Prostate gland (tissue), 2 donors: Measurements from ENCODE around the gene HNRNPUL1. TPM values are rescaled to one million over a fixed set of nuclear protein-coding genes. Genes with fewer than 3 reads are reported as not detected.

ENCODE experiments used
- DNase-seq: peaks from one replicate; pipeline ENCODE4 v3.0.0-alpha.2; 2019; ENCODE audit warnings: low spot score
- H3K27ac ChIP-seq, 2 donors: fragments of 200-600 bp; sonication (generic); 2 replicates each; pipeline ENCODE4 v1.5.1; 2017 to 2019
- H3K27me3 ChIP-seq: fragments of 200-600 bp; sonication (generic); replicated peaks from 2 replicates; pipeline ENCODE4 v1.5.1; 2019; ENCODE audit not compliant: insufficient read depth
- H3K36me3 ChIP-seq, 2 donors: fragments of 200-600 bp; sonication (generic); 1 replicate in 1 of 2; 2 replicates in 1 of 2; pipeline versions ENCODE4 v1.5.1 to v1.8.1; 2017 to 2019
- H3K4me1 ChIP-seq: fragments of 200-600 bp; sonication (generic); replicated peaks from 2 replicates; pipeline ENCODE4 v1.5.1; 2019
- H3K4me3 ChIP-seq, 2 donors: fragments of 200-600 bp; sonication (generic); 2 replicates each; pipeline ENCODE4 v1.5.1; 2017 to 2019
- H3K9me3 ChIP-seq: fragments of 200-600 bp; sonication (generic); 2 replicates; pipeline ENCODE4 v1.5.1; 2017
- POLR2A ChIP-seq: fragments of 450-650 bp; IDR thresholded peaks from one replicate; pipeline ENCODE4 v1.6.1; 2016; ENCODE audit warnings: antibody characterized with exemption, mild to moderate bottlenecking
- POLR2AphosphoS5 ChIP-seq: sonication (generic); formaldehyde crosslinking; IDR thresholded peaks from one replicate; pipeline ENCODE4 v1.6.1; 2017; ENCODE audit warnings: antibody characterized with exemption
- WGBS: methylation state at CpG from one replicate; pipeline ENCODE4 v1.1.5; 2018; 5-methylcytosine and 5-hydroxymethylcytosine counted together
- intact Hi-C: fragments of 100-400 bp; cut with DNase I; formaldehyde crosslinking; loops from one replicate; pipeline ENCODE4 v1.14.2; 2022
- total RNA-seq, 2 donors: library from RNA; depleted of rRNA; stranded (reverse); fragments of >200 nt; gene quantifications; one replicate each; pipeline ENCODE4 v1.1.0, GENCODE V29; 2016
- TF ChIP-seq, protein P1 (sequence below), 4 experiments: fragments of 200-600 bp in 2 of 4; fragments of 450-650 bp in 2 of 4; sonication (generic) in 2 of 4; IDR thresholded peaks; 1 replicate in 3 of 4; 2 replicates in 1 of 4; pipeline ENCODE4 v1.5.1; 2016 to 2019; ENCODE audit warnings: antibody characterized with exemption in 4 of 4, mild to moderate bottlenecking in 2 of 4, moderate library complexity in 2 of 4

Gene HNRNPUL1
- total RNA-seq, 2 donors from 2014 or later, result 133 to 183 TPM

DNA sequence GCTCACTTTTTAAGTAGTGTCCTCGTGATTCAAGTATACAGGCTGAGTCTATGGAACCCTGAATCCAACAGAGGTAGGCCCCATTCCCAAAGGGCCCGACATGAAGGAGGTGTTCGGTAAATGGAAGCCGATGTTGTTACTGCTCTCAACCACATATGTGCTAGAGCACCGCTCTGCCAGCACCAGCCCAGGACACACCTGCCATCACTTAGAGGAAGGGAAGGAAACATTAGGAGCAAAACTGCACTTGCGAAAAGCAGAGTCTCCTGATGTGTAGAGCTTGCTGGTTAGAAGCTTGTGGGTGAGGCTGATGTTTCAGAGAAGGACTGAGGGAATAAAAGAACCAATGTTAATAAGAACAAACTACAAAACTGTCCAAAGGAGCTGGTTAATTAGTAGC is 36.4 kb downstream of the HNRNPUL1 start:
- intact Hi-C loops, result no loop called here
- DNase-seq, result no peak
- Histone ChIP-seq H3K4me1 (peaks cover 6% of the 10 kb centered on the region), H3K9me3 (no peaks in the 10 kb centered on the region), H3K4me3 (no peak overlapping the region), H3K27ac (no peak overlapping the region), H3K36me3 (peaks cover 14 to 21% of the 10 kb centered on the region in 2 donors), H3K27me3 (no peaks in the 10 kb centered on the region)
- TF ChIP-seq POLR2A, result no peak
- TF ChIP-seq, protein P1, sequence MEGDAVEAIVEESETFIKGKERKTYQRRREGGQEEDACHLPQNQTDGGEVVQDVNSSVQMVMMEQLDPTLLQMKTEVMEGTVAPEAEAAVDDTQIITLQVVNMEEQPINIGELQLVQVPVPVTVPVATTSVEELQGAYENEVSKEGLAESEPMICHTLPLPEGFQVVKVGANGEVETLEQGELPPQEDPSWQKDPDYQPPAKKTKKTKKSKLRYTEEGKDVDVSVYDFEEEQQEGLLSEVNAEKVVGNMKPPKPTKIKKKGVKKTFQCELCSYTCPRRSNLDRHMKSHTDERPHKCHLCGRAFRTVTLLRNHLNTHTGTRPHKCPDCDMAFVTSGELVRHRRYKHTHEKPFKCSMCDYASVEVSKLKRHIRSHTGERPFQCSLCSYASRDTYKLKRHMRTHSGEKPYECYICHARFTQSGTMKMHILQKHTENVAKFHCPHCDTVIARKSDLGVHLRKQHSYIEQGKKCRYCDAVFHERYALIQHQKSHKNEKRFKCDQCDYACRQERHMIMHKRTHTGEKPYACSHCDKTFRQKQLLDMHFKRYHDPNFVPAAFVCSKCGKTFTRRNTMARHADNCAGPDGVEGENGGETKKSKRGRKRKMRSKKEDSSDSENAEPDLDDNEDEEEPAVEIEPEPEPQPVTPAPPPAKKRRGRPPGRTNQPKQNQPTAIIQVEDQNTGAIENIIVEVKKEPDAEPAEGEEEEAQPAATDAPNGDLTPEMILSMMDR (IDR thresholded peaks at IDR 0.05), result no peak
- TF ChIP-seq POLR2AphosphoS5, result no peak
- 91% methylated on average over 6 of the region's 6 CpGs for WGBS

DNA sequence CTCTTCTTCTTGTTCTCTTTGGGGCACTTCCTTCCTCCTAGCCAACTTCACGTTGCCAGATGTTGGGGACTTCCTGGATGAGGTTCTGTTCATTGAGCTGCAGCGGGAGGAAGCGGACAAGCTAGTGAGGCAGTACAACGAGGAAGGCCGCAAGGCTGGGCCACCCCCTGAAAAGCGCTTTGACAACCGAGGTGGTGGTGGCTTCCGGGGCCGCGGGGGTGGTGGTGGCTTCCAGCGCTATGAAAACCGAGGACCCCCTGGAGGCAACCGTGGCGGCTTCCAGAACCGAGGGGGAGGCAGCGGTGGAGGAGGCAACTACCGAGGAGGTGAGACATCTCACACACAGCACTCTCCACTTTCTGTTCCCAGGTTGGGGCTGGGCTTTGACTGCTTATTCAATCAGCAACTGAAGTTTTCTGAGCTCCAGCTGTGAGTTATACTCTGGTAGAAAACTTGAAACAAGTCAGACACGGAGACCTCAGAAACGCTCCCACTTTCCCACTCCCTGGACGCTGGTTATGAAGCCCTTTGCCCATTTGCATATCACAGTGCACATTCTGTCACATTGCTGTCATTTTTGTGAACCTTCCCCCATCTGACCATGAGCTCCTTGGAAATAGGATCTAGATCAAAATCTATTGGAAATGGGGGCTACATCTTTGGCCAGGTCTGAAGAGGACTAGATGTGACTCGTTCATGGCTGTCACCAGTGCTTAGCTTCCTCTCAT is 38.6 kb downstream of the HNRNPUL1 start:
- Histone ChIP-seq H3K4me3 (no peak overlapping the region), H3K4me1 (peaks cover 6% of the 10 kb centered on the region), H3K27me3 (no peaks in the 10 kb centered on the region), H3K9me3 (no peaks in the 10 kb centered on the region), H3K27ac (no peak overlapping the region), H3K36me3 (peaks cover 19 to 28% of the 10 kb centered on the region in 2 donors)
- WGBS, result 78% methylated on average over 21 of the region's 21 CpGs
- intact Hi-C loops, result no loop called here
- TF ChIP-seq, protein P1 (IDR thresholded peaks at IDR 0.05), result no peak
- TF ChIP-seq POLR2A, result no peak
- no peak for TF ChIP-seq POLR2AphosphoS5
- no peak for DNase-seq

DNA sequence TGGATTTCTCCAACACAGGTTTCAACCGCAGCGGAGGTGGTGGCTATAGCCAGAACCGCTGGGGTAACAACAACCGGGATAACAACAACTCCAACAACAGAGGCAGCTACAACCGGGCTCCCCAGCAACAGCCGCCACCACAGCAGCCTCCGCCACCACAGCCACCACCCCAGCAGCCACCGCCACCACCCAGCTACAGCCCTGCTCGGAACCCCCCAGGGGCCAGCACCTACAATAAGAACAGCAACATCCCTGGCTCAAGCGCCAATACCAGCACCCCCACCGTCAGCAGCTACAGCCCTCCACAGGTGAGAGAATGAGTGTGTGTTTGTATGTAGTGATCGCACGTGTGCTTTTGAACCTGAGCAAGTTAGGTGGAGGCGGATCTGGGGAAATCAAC is 39.8 kb downstream of the HNRNPUL1 start:
- Histone ChIP-seq H3K9me3 (no peaks in the 10 kb centered on the region), H3K27ac (no peak overlapping the region), H3K27me3 (no peaks in the 10 kb centered on the region), H3K4me3 (no peak overlapping the region), H3K4me1 (peaks cover 2% of the 10 kb centered on the region), H3K36me3 (peaks cover 19 to 28% of the 10 kb centered on the region in 2 donors)
- intact Hi-C loops, result no loop called here
- 93% methylated on average over 14 of the region's 14 CpGs for WGBS
- TF ChIP-seq, protein P1 (IDR thresholded peaks at IDR 0.05), result no peak
- no peak for DNase-seq

DNA sequence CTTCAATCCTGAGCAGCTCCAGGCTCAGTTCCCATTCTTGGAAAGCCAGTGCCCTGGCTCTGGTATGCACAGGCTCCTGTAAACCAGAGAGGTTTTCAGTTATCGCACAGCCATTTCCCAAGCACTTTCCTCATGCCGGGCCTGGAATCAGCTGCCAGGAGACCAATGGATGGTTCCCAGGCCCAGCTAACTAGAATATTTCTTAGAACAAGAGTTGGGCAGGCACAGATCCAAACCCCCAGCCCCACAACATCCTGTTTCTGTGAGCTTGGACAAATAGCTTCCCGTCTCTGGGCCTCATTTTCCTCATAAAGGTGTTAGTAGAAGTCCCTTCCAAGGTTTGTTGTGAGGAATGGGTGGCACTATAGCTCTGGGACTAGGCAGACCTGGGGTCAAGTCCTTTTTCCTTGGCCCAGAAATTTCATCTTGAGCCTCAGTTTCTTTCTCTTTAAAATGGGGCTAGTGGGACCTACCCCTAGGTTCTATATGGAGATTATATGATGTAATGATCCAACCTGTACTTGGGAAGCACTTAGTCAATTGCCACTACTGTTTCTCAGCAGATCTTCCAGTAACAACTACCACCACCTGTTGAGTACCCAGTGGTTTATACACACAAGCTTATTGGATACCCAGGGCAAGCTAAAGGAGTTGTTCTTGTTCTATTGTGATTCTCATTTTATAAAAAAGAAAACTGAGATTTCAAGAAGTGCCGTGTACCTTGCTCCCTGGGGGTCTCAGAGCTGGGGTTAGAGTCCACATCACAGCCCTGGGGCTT is 40.7 kb downstream of the HNRNPUL1 start:
- Histone ChIP-seq H3K4me1 (peaks cover 7% of the 10 kb centered on the region), H3K9me3 (no peaks in the 10 kb centered on the region), H3K27me3 (no peaks in the 10 kb centered on the region), H3K36me3 (peaks cover 19 to 28% of the 10 kb centered on the region in 2 donors), H3K27ac (no peak overlapping the region), H3K4me3 (no peak overlapping the region)
- DNase-seq, result no peak
- 82% methylated on average over 4 of the region's 4 CpGs for WGBS
- intact Hi-C loops, result loop anchor here (5.0 kb wide), 1 partner anchor 88 kb away; the partner anchor contains the start of gene AXL
- no peak for TF ChIP-seq POLR2A
- TF ChIP-seq, protein P1 (IDR thresholded peaks at IDR 0.05), result no peak
- TF ChIP-seq POLR2AphosphoS5, result no peak
